Ascending aorta (tissue), 2 donors: ENCODE results near the gene ARMH4. TPM values are rescaled to one million over a fixed set of nuclear protein-coding genes. Genes with fewer than 3 reads are reported as not detected.

Experiments used
- DNase-seq, 2 donors: peaks; one replicate each; pipeline ENCODE4 v3.0.0-alpha.2; 2019; ENCODE audit warnings: low spot score in 2 of 2
- H3K27ac ChIP-seq, 2 donors: fragments of 200-600 bp; sonication (generic); one replicate each; pipeline ENCODE4 v1.5.1; 2016 to 2017; ENCODE audit warnings: mild to moderate bottlenecking in 1 of 2
- H3K27me3 ChIP-seq: fragments of 200-600 bp; sonication (generic); one replicate; pipeline ENCODE4 v1.5.1; 2017
- H3K36me3 ChIP-seq, 2 donors: fragments of 200-600 bp; sonication (generic); one replicate each; pipeline ENCODE4 v1.5.1; 2016
- H3K4me1 ChIP-seq, 2 donors: fragments of 200-600 bp; sonication (generic); one replicate each; pipeline ENCODE4 v1.5.1; 2016 to 2017; ENCODE audit warnings: mild to moderate bottlenecking in 1 of 2
- H3K4me3 ChIP-seq, 2 donors: fragments of 200-600 bp; sonication (generic); one replicate each; pipeline ENCODE4 v1.5.1; 2016 to 2017; ENCODE audit warnings: mild to moderate bottlenecking in 1 of 2
- H3K9me3 ChIP-seq, 2 donors: fragments of 200-600 bp; sonication (generic); one replicate each; pipeline ENCODE4 v1.5.1; 2016
- CTCF ChIP-seq, 3 experiments: fragments of 200-600 bp in 2 of 3; fragments of 450-650 bp in 1 of 3; sonication (generic) in 2 of 3; IDR thresholded peaks; one replicate each; pipeline ENCODE4 v1.5.1; 2016 to 2019; ENCODE audit warnings: antibody characterized with exemption in 3 of 3, mild to moderate bottlenecking in 1 of 3, moderate library complexity in 1 of 3
- intact Hi-C: fragments of 100-400 bp; cut with DNase I; formaldehyde crosslinking; loops from one replicate; pipeline ENCODE4 v1.15.1; 2023
- total RNA-seq: library from RNA; depleted of rRNA; stranded (reverse); fragments of >200 nt; gene quantifications from one replicate; pipeline ENCODE4 v1.1.0, GENCODE V29; 2016

ARMH4 gene
- total RNA-seq, 1 donor from 2014 or later, result 3.8 TPM

- Histone ChIP-seq H3K36me3 (no peaks in the 10 kb centered on the region), H3K9me3 (no peaks in the 10 kb centered on the region), H3K27ac (no peak overlapping the region), H3K4me1 (no peaks in the 10 kb centered on the region), H3K27me3 (no peaks in the 10 kb centered on the region), H3K4me3 (no peak overlapping the region)
- DNase-seq, result no peak
- TF ChIP-seq CTCF (IDR thresholded peaks at IDR 0.05), result no peak
- intact Hi-C loops, result loop anchor here (10.0 kb wide), 2 partner anchors 694 to 824 kb away; partner anchors contain the start of genes AP5M1, EXOC5 and NAA30
Observed at GRCh38 chr14:58088961-58089360, 63.1 kb downstream of the ARMH4 start.

GRCh38 chr14:58085877-58086276 is 66.1 kb downstream of the ARMH4 start:
- Histone ChIP-seq H3K27ac (no peak overlapping the region), H3K4me3 (no peak overlapping the region), H3K9me3 (no peaks in the 10 kb centered on the region), H3K4me1 (peaks cover 0 to 9% of the 10 kb centered on the region in 2 donors), H3K27me3 (no peaks in the 10 kb centered on the region), H3K36me3 (no peaks in the 10 kb centered on the region)
- intact Hi-C loops, result loop anchor here (10.0 kb wide), 2 partner anchors 691 to 821 kb away; partner anchors contain the start of genes AP5M1, EXOC5 and NAA30
- no peak for DNase-seq
- no peak for TF ChIP-seq CTCF (IDR thresholded peaks at IDR 0.05)

- no peaks in the 10 kb centered on the region for H3K36me3 ChIP-seq
- peak in 1 of 2 donors; percentile 66 for DNase-seq
- peak overlapping the region; percentile 76 to 86 for H3K27ac ChIP-seq
- no peak overlapping the region for H3K4me3 ChIP-seq
- H3K9me3 ChIP-seq, result no peaks in the 10 kb centered on the region
- intact Hi-C loops, result loop anchor here (10.0 kb wide), 2 partner anchors 688 to 818 kb away; partner anchors contain the start of genes AP5M1, EXOC5 and NAA30
- TF ChIP-seq CTCF (IDR thresholded peaks at IDR 0.05), result no peak
- peaks cover 4 to 20% of the 10 kb centered on the region in 2 donors for H3K4me1 ChIP-seq
- no peaks in the 10 kb centered on the region for H3K27me3 ChIP-seq
Observed at GRCh38 chr14:58082491-58083098, 69.4 kb downstream of the ARMH4 start.

- peak overlapping the region; percentile 76 to 86 for H3K27ac ChIP-seq
- no peak for DNase-seq
Observed at GRCh38 chr14:58082011-58082410, 70.0 kb downstream of the ARMH4 start.

GRCh38 chr14:58078471-58078870 is 73.5 kb downstream of the ARMH4 start:
- DNase-seq, result no peak
- Histone ChIP-seq H3K4me1 (peaks cover 7 to 23% of the 10 kb centered on the region in 2 donors), H3K4me3 (no peak overlapping the region), H3K36me3 (no peaks in the 10 kb centered on the region), H3K27ac (peak overlapping the region; percentile 43 to 52), H3K27me3 (no peaks in the 10 kb centered on the region), H3K9me3 (no peaks in the 10 kb centered on the region)
- TF ChIP-seq CTCF (IDR thresholded peaks at IDR 0.05), result no peak
- intact Hi-C loops, result no loop called here

More at GRCh38 chr14:58082011-58082410, 70.0 kb downstream of the ARMH4 start:
- TF ChIP-seq CTCF (IDR thresholded peaks at IDR 0.05), result no peak
- Histone ChIP-seq H3K27me3 (no peaks in the 10 kb centered on the region), H3K9me3 (no peaks in the 10 kb centered on the region), H3K4me3 (no peak overlapping the region), H3K36me3 (no peaks in the 10 kb centered on the region), H3K4me1 (peaks cover 7 to 23% of the 10 kb centered on the region in 2 donors)
- intact Hi-C loops, result loop anchor here (10.0 kb wide), 2 partner anchors 687 to 817 kb away; partner anchors contain the start of genes AP5M1, EXOC5 and NAA30
